A673 (cell line): ENCODE results near the gene FLRT1.

ENCODE experiments used
- EZH2 ChIP-seq: fragments of 200-600 bp; sonication (generic); IDR thresholded peaks from 2 replicates; pipeline ENCODE4 v1.6.1; 2017; ENCODE audit warnings: borderline replicate concordance, low read depth, mild to moderate bottlenecking, mixed read lengths, antibody characterized with exemption, low read length; ENCODE audit not compliant: poor library complexity, severe bottlenecking
- TF ChIP-seq, protein P1 (sequence below): fragments of 300-800, 200-600 bp; sonication (generic); conservative IDR thresholded peaks from 2 replicates; pipeline ENCODE4 v1.5.1; 2017; ENCODE audit warnings: low read depth, mild to moderate bottlenecking, antibody characterized with exemption, low read length, moderate library complexity, mixed read lengths

DNA sequence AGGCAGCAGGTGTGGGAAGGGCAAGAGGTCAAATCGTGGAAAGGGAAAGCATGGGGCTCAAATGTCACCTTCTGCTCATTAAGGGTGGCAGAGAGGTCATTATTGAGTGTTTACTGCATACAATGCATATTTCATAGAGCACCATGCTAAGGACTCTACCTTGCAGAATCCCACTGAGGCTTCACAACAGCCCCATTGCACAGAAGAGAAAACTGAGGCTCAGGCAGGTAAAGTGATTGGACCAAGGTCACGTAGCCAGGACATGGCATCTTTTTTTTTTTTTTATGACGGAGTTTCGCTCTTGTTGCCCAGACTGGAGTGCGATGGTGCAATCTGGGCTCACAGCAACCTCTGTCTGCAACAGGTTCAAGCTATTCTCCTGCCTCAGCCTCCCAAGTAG is 7.8 kb downstream of the FLRT1 start:
- TF ChIP-seq, protein P1, sequence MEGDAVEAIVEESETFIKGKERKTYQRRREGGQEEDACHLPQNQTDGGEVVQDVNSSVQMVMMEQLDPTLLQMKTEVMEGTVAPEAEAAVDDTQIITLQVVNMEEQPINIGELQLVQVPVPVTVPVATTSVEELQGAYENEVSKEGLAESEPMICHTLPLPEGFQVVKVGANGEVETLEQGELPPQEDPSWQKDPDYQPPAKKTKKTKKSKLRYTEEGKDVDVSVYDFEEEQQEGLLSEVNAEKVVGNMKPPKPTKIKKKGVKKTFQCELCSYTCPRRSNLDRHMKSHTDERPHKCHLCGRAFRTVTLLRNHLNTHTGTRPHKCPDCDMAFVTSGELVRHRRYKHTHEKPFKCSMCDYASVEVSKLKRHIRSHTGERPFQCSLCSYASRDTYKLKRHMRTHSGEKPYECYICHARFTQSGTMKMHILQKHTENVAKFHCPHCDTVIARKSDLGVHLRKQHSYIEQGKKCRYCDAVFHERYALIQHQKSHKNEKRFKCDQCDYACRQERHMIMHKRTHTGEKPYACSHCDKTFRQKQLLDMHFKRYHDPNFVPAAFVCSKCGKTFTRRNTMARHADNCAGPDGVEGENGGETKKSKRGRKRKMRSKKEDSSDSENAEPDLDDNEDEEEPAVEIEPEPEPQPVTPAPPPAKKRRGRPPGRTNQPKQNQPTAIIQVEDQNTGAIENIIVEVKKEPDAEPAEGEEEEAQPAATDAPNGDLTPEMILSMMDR: no peak
- no peak for TF ChIP-seq EZH2
